Measurements from ENCODE around the gene VAC14. TPM values are rescaled to one million over a fixed set of nuclear protein-coding genes. Genes with fewer than 3 reads are reported as not detected.

The VAC14 gene
- polyA plus RNA-seq, 3 donors, result 20.7 to 49.4 (median 31.1) TPM

DNA sequence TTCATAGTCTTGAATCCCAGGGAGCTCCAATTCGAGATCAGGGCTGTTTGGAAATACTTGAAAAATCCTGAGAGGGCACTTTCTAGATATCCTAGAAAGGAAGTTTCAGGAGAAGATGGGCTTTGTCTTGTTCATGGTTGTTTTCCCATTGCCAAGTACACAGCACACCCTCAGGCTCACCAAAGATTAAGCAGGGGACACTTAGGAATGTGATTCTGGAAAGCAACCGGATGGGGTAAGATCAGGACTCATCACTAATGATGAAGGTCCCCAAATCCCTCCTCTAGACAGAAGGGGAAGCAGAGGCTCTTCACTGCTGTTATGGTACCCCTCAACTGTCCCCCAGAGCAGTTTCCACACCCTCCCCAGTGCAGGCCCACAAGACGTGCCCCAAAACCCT, 40.7 kb downstream of the VAC14 start:
- Histone ChIP-seq H3K79me2 (ENCODE audit: insufficient read depth, low read length) (no peaks in the 10 kb centered on the region), H4K20me1 (ENCODE audit: insufficient read depth, low read length) (no peaks in the 10 kb centered on the region), H3K36me3 (replicated peaks in 1 of 2; ENCODE audit: control insufficient read depth in 1 of 2, insufficient read depth in 2 of 2, low read length in 2 of 2) (peaks cover 92 to 100% of the 10 kb centered on the region in 2 donors), H3K9me3 (replicated peaks in 1 of 2; ENCODE audit: control insufficient read depth in 1 of 2, insufficient read depth in 1 of 2, low read length in 2 of 2) (no peaks in the 10 kb centered on the region), H3K4me3 (replicated peaks in 1 of 3; ENCODE audit: low read depth in 2 of 3, low read length in 3 of 3) (no peak overlapping the region), H3K9ac (ENCODE audit: insufficient read depth, low read length, poor library complexity, severe bottlenecking) (no peak overlapping the region), H3K27ac (ENCODE audit: low read depth in 1 of 2, low read length in 2 of 2) (no peak overlapping the region), H3K27me3 (ENCODE audit: control insufficient read depth in 2 of 2, insufficient read depth in 2 of 2, low read length in 2 of 2) (no peaks in the 10 kb centered on the region), H3K4me2 (replicated peaks; ENCODE audit: extremely low read depth, low read length, poor library complexity, severe bottlenecking) (no peak overlapping the region), H2AFZ (ENCODE audit: insufficient read depth, low read depth, low read length, poor library complexity, severe bottlenecking) (no peak overlapping the region), H3K4me1 (ENCODE audit: control insufficient read depth in 1 of 2, insufficient read depth in 2 of 2, low read length in 2 of 2) (no peaks in the 10 kb centered on the region)
- 90% methylated on average over 1 of the region's 3 CpGs for WGBS (ENCODE audit: insufficient coverage)
- peaks cover 79 to 90% of the 10 kb centered on the region in 2 donors for H3K36me3 Mint-ChIP-seq
- no peak overlapping the region for H3K4me3 Mint-ChIP-seq
- no peaks in the 10 kb centered on the region for H3K9me3 Mint-ChIP-seq
- H3K27me3 Mint-ChIP-seq (ENCODE audit: low read depth in 3 of 3), result no peaks in the 10 kb centered on the region
- no peaks in the 10 kb centered on the region for H3K4me1 Mint-ChIP-seq
- TF ChIP-seq, protein P1, sequence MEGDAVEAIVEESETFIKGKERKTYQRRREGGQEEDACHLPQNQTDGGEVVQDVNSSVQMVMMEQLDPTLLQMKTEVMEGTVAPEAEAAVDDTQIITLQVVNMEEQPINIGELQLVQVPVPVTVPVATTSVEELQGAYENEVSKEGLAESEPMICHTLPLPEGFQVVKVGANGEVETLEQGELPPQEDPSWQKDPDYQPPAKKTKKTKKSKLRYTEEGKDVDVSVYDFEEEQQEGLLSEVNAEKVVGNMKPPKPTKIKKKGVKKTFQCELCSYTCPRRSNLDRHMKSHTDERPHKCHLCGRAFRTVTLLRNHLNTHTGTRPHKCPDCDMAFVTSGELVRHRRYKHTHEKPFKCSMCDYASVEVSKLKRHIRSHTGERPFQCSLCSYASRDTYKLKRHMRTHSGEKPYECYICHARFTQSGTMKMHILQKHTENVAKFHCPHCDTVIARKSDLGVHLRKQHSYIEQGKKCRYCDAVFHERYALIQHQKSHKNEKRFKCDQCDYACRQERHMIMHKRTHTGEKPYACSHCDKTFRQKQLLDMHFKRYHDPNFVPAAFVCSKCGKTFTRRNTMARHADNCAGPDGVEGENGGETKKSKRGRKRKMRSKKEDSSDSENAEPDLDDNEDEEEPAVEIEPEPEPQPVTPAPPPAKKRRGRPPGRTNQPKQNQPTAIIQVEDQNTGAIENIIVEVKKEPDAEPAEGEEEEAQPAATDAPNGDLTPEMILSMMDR (IDR thresholded peaks at IDR 0.05), result no peak
- no peak for DNase-seq
- H3K27ac Mint-ChIP-seq, result peak overlapping the region in 1 of 7 donors; percentile 59
- intact Hi-C loops (cut with micrococcal nuclease), result no loop called here

- Histone ChIP-seq H3K4me1 (ENCODE audit: control insufficient read depth in 1 of 2, insufficient read depth in 2 of 2, low read length in 2 of 2) (no peaks in the 10 kb centered on the region), H4K20me1 (ENCODE audit: insufficient read depth, low read length) (no peaks in the 10 kb centered on the region), H3K79me2 (ENCODE audit: insufficient read depth, low read length) (no peaks in the 10 kb centered on the region), H2AFZ (ENCODE audit: insufficient read depth, low read depth, low read length, poor library complexity, severe bottlenecking) (no peak overlapping the region), H3K9ac (ENCODE audit: insufficient read depth, low read length, poor library complexity, severe bottlenecking) (no peak overlapping the region), H3K27me3 (ENCODE audit: control insufficient read depth in 2 of 2, insufficient read depth in 2 of 2, low read length in 2 of 2) (no peaks in the 10 kb centered on the region), H3K4me2 (replicated peaks; ENCODE audit: extremely low read depth, low read length, poor library complexity, severe bottlenecking) (no peak overlapping the region), H3K36me3 (replicated peaks in 1 of 2; ENCODE audit: control insufficient read depth in 1 of 2, insufficient read depth in 2 of 2, low read length in 2 of 2) (peaks cover 91 to 100% of the 10 kb centered on the region in 2 donors), H3K9me3 (replicated peaks in 1 of 2; ENCODE audit: control insufficient read depth in 1 of 2, insufficient read depth in 1 of 2, low read length in 2 of 2) (no peaks in the 10 kb centered on the region), H3K4me3 (replicated peaks in 1 of 3; ENCODE audit: low read depth in 2 of 3, low read length in 3 of 3) (no peak overlapping the region), H3K27ac (ENCODE audit: low read depth in 1 of 2, low read length in 2 of 2) (no peak overlapping the region)
- Mint-ChIP-seq H3K4me1 (no peaks in the 10 kb centered on the region), H3K9me3 (no peaks in the 10 kb centered on the region), H3K36me3 (peaks cover 78 to 95% of the 10 kb centered on the region in 2 donors), H3K4me3 (no peak overlapping the region), H3K27ac (peak overlapping the region in 1 of 7 donors; percentile 1), H3K27me3 (ENCODE audit: low read depth in 3 of 3) (peaks cover 0 to 1% (median 0%) of the 10 kb centered on the region in 3 donors)
- WGBS (ENCODE audit: insufficient coverage), result 97% methylated on average over 6 of the region's 9 CpGs
- DNase-seq, result no peak
- TF ChIP-seq, protein P1 (IDR thresholded peaks at IDR 0.05), result no peak
- intact Hi-C loops (cut with micrococcal nuclease), result no loop called here
Measured at GRCh38 chr16:70759666-70760065, 41.3 kb downstream of the VAC14 start.
